ENCODE results near the gene ESRP2.

GRCh38 chr16:68244481-68244902 is 8.6 kb upstream of the ESRP2 start:
- TF ChIP-seq CTCF (IDR thresholded peaks at IDR 0.05) (no peak), EP300 (IDR thresholded peaks at IDR 0.05; ENCODE audit: low read depth) (no peak)
